Activated B cell treated with CpG ODN at 0.5 μM for 24 hours (primary cell): ENCODE results near the gene AQP5. TPM values are rescaled to one million over a fixed set of nuclear protein-coding genes. Genes with fewer than 3 reads are reported as not detected.

Source experiments
- ATAC-seq: fragments of 200-7000 bp; cut with Tn5 transposase; one replicate; pipeline ENCODE4 v1.10.0; 2021; ENCODE audit warnings: low read depth, mild to moderate bottlenecking, moderate library complexity
- CTCF ChIA-PET: fragments of 350-600 bp; sonication (Branson Sonifier 250); formaldehyde crosslinking; loops from one replicate; lab custom pipeline; 2021; ENCODE audit warnings: antibody characterized with exemption; lab: Charles Lee
- POLR2A ChIA-PET: fragments of 350-600 bp; sonication (Branson Sonifier 250); formaldehyde crosslinking; loops from one replicate; lab custom pipeline; 2021; ENCODE audit warnings: antibody characterized with exemption; lab: Charles Lee
- DNase-seq: peaks from one replicate; pipeline ENCODE4 v3.0.0; 2022
- H3K27ac Mint-ChIP-seq: one replicate; pipeline ENCODE4 v1.8.0; 2020; ENCODE audit warnings: mixed read lengths
- H3K27me3 Mint-ChIP-seq: one replicate; pipeline ENCODE4 v1.8.0; 2021; ENCODE audit warnings: mixed read lengths
- H3K36me3 Mint-ChIP-seq: one replicate; pipeline ENCODE4 v1.8.0; 2021; ENCODE audit warnings: low read depth, mixed read lengths
- H3K4me1 Mint-ChIP-seq: one replicate; pipeline ENCODE4 v1.8.0; 2021; ENCODE audit warnings: mixed read lengths
- H3K4me3 Mint-ChIP-seq: one replicate; pipeline ENCODE4 v1.8.0; 2020; ENCODE audit warnings: mild to moderate bottlenecking, mixed read lengths
- H3K9me3 Mint-ChIP-seq: one replicate; pipeline ENCODE4 v1.8.0; 2020; ENCODE audit warnings: mixed read lengths
- CTCF ChIP-seq: fragments of 200-600 bp; IDR thresholded peaks from one replicate; pipeline ENCODE4 v1.8.0; 2022; ENCODE audit warnings: antibody characterized with exemption, mild to moderate bottlenecking
- intact Hi-C: fragments of 100-400 bp; cut with micrococcal nuclease; formaldehyde crosslinking; loops from one replicate; pipeline ENCODE4 v1.15.1; 2024
- total RNA-seq: library from RNA; stranded (reverse); gene quantifications from 2 replicates; pipeline ENCODE4 v1.2.3, GENCODE V29; 2022

Gene AQP5
- not detected in 2 replicates for total RNA-seq

- CTCF ChIA-PET: no interaction called here
- no peaks in the 10 kb centered on the region for H3K36me3 Mint-ChIP-seq
- no peak for TF ChIP-seq CTCF
- intact Hi-C loops: no loop called here
- H3K4me1 Mint-ChIP-seq: peaks cover 7% of the 10 kb centered on the region
- DNase-seq (no peak), ATAC-seq (no peak)
- peaks cover 66% of the 10 kb centered on the region for H3K27me3 Mint-ChIP-seq
- POLR2A ChIA-PET: no interaction called here
- H3K27ac Mint-ChIP-seq: no peak within 1 kb of the TSS
- peak within 1 kb of the TSS; percentile 48 for H3K4me3 Mint-ChIP-seq
- no peaks in the 10 kb centered on the region for H3K9me3 Mint-ChIP-seq
These were observed at the start of gene AQP5 for GRCh38 chr12:49961111-49961922. AQP5 (plus strand) TSS chr12:49961872; CDS start chr12:49962018, 146 bp downstream.

GRCh38 chr12:49912345-49913255, 49.1 kb upstream of the AQP5 start:
- Mint-ChIP-seq H3K9me3 (no peaks in the 10 kb centered on the region), H3K4me1 (no peaks in the 10 kb centered on the region), H3K36me3 (no peaks in the 10 kb centered on the region), H3K27ac (no peak overlapping the region), H3K4me3 (no peak overlapping the region), H3K27me3 (peaks cover 10% of the 10 kb centered on the region)
- ChIA-PET POLR2A (no interaction called here), CTCF (no interaction called here)
- no peak for TF ChIP-seq CTCF
- ATAC-seq: no peak
- intact Hi-C loops: no loop called here
- no peak for DNase-seq

- no peak for DNase-seq
- no peak overlapping the region for H3K4me3 Mint-ChIP-seq
These were observed 45.3 kb upstream of the AQP5 start for GRCh38 chr12:49916129-49916919.

GRCh38 chr12:49917166-49917787, 44.4 kb upstream of the AQP5 start:
- H3K27me3 Mint-ChIP-seq: peaks cover 10% of the 10 kb centered on the region
- CTCF ChIA-PET: no interaction called here
- POLR2A ChIA-PET: no interaction called here
- ATAC-seq: no peak
- no peaks in the 10 kb centered on the region for H3K36me3 Mint-ChIP-seq
- H3K27ac Mint-ChIP-seq: no peak overlapping the region
- no peak overlapping the region for H3K4me3 Mint-ChIP-seq
- DNase-seq: no peak
- no peaks in the 10 kb centered on the region for H3K9me3 Mint-ChIP-seq
- H3K4me1 Mint-ChIP-seq: no peaks in the 10 kb centered on the region
- intact Hi-C loops: no loop called here
- no peak for TF ChIP-seq CTCF

More at GRCh38 chr12:49916129-49916919, 45.3 kb upstream of the AQP5 start:
- CTCF ChIA-PET: no interaction called here
- peaks cover 12% of the 10 kb centered on the region for H3K27me3 Mint-ChIP-seq
- no peak overlapping the region for H3K27ac Mint-ChIP-seq
- intact Hi-C loops: no loop called here
- no peaks in the 10 kb centered on the region for H3K4me1 Mint-ChIP-seq
- no peaks in the 10 kb centered on the region for H3K36me3 Mint-ChIP-seq
- ATAC-seq: no peak
- POLR2A ChIA-PET: no interaction called here
- no peak for TF ChIP-seq CTCF
- H3K9me3 Mint-ChIP-seq: no peaks in the 10 kb centered on the region
